Activated CD4-positive, CD25-positive, alpha-beta regulatory T cell (primary cell): ENCODE data around the gene LLGL2.
A peak's percentile ranks its signal among the peaks of the same experiment; 100 is the strongest.
"Not testable (repeated sequence)": the region's sequence is repeated elsewhere in the genome, so short reads cannot be mapped to it uniquely, and the experiment has no call there.

ENCODE experiments used
- DNase-seq, 4 experiments: peaks; one replicate each; lab custom pipeline; 2025; lab: John Stamatoyannopoulos, UW

Gene LLGL2

DNA sequence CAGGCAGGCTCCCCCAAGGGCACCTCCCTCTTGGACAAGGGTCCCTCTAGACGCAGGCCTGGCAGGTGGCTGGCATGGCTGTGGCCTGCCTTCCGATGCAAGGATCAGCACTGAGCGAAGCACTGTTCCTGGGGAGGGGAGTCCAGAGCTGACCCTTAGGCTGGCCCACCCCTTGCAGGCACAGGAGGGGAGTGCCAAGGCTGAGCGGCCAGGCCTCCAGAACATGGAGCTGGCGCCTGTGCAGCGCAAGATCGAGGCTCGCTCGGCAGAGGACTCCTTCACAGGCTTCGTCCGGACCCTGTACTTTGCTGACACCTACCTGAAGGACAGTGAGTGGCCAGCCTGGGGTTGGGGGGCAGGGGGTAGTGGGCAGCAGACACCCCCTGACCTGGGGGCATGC is 45.3 kb downstream of the LLGL2 start:
- DNase-seq, result no peak

DNA sequence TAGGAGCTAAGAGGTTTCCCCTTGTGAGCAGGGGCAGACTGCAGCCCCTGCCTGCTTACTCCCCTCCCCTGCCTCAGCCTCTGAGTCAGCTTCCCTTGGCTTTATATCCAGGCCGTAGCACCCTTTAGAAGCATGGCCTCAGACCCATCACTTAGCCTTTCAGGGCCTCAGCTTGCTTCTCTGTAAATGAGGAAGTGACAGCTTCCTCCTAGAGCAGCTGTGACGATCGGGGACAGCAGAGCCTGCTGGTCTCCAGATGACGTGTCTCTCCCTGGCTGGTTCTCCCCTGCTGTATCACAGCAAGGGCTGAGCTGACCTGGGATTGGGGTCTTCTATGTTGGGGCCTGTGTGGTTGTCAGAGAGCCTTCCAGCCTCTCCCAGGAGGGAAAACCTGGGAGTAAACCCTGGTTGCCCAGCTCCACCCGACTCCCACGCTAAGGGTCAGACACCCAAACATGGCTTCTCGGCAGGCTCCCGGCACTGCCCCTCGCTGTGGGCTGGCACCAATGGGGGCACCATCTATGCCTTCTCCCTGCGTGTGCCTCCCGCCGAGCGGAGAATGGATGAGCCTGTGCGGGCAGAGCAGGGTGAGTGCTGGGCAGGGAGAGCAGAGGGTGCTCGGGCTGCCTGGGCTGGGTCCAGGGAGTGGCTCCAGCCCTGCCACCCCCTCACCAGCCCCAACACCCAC is 45.8 kb downstream of the LLGL2 start:
- no peak for DNase-seq

DNA sequence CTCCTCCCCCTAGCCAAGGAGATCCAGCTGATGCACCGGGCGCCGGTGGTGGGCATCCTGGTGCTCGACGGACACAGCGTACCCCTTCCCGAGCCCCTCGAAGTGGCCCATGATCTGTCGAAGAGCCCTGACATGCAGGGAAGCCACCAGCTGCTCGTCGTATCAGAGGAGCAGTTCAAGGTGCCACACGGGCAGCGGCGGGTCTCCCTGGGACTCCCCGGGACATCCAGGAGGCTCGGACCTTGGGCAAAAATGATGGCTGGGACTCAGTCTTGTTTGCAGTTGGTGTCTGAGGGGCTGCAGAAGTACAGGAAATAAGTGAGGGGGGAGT is 46.4 kb downstream of the LLGL2 start:
- DNase-seq, result no peak

DNA sequence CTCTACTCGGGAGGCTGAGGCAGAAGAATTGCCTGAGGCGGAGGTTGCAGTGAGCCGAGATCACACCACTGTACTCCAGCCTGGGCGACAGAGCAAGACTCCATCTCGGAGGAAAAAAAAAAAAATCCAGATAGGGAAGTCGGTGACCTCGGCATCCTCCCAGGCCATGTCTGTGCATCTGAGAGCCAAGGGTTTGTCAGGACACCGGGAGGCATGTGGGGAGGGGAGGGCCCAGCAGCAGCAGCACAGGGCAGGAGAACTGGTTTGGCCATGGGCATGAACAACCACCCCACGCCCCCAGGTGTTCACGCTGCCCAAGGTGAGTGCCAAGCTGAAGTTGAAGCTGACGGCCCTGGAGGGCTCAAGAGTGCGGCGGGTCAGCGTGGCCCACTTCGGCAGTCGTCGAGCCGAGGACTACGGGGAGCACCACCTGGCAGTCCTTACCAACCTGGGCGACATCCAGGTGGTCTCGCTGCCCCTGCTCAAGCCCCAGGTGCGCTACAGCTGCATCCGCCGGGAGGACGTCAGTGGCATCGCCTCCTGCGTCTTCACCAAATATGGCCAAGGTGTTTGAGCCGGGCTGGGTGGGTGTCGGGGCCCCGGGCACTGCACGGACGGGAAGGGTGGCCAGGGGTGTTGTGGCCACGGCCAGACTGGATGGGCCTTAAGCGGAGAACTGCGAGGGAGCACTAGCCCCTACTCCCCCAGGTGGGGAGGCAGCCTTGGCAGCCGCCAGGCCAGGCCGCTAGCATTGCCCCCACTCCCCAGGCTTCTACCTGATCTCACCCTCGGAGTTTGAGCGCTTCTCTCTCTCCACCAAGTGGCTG is 47.4 kb downstream of the LLGL2 start:
- no peak for DNase-seq

DNA sequence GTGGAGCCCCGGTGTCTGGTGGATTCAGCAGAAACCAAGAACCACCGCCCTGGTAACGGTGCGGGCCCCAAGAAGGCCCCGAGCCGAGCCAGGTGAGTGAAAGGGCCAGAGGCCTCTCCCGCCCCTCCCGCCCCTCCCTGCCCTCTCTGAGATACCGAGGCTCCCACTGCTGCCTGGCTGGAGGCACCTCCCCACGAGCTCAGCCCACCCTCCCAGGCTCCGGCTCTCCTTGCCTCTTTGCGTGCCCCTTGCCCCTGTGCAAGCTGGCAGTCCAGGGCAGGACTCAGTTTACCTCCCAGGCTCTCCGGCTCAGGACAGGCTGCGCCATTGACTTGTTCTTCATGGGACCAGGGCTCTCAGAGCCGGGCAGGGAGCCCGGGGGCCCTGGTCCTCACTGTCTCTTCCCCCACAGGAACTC is 48.1 kb downstream of the LLGL2 start:
- DNase-seq, result no peak

DNA sequence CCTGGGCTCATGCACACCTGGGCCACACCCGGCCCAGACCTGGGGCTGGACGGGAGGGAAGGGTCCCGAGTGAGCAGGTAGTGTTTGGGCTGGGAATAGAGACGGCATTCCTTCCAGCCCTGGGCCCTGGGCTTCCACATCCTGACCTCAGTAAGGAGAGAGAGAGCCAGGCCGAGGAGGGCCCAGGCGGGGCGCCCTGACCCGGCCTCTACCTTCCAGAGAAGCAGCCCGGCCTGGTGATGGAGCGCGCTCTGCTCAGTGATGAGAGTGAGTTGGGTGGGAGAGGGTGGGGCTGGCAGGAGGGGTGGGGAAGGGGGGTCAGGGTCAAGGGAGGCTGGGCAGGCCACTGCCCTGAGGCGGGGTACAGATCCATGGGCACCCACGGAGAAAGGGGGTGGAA is 48.5 kb downstream of the LLGL2 start:
- DNase-seq, result no peak

DNA sequence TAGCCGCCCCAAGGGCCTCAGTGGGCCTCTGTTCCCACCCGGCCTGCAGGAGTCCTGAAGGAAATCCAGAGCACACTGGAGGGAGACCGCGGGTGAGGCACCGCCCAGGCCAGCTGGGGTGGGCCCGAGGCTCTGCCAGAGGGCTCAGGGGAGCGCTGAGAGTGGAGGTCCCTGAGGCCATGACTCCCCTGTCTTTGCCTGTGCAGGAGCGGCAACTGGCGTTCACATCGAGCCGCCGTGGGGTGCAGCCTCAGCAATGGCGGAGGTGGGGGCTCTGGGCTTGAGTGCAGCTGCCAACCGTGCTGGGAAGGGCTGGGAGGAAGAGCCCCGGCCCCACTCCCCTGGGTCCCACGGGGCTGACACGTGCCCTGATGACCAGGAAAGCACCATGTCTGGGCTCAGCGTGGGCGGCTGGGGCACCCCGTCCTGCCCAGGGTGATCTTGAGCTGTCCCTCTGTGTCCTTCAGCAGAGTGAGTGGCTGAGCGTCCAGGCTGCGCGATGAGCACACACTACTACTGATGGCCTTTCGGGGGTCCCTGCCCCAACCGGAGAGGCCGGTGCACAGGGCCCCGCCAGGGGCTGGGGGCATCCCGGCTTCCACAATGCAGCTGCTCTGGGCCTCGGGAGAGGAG is 49.0 kb downstream of the LLGL2 start:
- DNase-seq, result no peak

DNA sequence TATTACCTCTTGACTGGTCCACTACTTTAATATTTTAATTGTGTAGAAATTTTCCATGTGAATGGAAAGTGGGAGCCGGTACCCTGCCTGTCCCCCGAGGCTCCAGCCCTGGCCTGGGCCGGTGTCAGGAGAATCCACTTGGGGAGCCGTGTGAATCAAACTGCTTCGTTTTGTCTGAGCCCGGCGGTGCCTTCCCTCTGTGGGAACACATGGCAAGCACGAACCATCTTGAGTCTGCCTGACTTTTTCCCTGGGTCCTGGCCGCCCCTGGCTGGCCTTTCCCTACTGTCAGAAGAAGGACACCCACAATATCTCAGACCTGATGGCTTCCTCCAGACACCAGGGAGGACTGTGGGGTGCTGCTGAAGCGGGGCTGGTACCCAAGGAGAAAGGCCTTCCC is 49.7 kb downstream of the LLGL2 start:
- DNase-seq, result no peak

DNA sequence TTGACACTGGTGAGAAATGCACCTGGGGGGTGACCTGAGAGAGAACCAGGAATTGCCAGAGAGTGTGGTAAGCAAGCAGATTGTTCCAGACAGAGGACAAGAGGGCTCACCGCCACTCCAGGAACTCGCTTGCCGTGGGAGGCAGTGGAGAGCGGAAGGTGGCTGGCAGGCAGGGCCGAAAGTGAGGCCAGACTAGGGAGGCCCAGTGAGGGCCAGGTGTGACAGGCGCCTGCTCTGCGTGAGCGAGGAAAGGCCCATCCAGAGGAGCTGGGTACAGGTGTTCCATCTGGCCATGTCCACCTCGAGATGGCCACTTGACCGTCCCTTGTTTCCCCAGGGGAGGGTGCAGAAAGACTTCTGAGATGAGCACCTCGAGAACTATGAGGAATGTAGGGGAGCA is 50.2 kb downstream of the LLGL2 start:
- DNase-seq, result no peak

DNA sequence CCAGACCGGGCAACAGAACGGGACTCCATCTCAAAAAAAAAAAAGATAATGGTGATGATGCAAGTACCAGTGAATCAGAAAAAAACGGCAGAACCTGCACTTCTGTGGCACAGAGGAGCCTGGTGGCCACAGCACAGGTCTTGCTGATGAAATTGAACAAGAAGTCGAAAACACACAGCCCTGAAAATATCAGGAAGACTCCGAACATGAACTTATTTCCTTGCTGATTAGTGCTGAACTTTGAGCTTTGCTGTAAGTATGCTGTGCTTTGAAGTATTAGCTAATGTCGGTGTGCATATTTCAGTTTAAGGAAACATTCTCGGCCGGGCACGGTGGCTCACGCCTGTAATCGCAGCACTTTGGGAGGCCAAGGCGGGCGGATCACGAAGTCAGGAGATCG is 51.2 kb downstream of the LLGL2 start:
- DNase-seq, result no peak

DNA sequence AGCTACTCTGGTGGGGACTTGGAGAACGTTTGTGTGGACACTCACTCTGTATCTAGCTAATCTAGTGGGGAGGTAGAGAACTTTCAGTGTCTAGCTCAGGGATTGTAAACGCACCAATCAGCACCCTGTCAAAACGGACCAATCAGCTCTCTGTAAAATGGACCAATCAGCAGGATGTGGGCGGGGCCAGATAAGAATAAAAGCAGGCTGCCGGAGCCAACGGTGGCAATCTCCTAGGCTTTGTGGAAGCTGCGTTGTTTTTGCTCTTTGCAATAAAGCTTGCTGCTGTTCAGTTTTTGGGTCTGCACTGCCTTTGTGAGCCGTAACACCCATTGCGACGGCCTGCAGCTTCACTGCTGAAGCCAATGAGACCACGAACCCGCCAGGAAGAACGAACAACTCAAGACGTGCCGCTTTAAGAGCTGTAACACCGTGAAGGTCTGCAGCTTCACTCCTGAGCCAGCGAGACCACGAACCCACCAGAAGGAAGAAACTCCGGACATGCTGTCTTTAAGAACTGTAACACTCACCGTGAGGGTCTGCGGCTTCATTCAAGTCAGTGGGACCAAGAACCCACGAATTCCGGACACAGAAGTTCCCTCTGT is 55.7 kb downstream of the LLGL2 start:
- not testable (repeated sequence) for DNase-seq

DNA sequence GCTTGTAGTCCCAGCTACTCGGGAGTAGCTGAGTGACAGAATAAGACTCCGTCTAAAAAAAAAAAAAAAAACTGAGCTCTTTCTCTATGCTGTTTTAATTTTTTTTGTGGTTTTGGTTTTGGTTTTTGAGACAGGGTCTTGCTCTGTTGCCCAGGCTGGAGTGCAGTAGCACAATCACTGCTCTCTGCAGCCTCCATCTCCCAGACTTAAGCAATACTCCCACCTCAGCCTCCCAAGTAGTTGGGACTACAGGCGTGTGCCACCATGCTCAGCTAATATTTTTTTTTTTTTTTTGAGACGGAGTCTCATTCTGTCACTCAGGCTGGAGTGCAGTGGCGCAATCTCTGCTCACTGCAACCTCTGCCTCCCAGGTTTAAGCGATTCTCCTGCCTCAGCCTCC is 57.7 kb downstream of the LLGL2 start:
- DNase-seq, result not testable (repeated sequence)

DNA sequence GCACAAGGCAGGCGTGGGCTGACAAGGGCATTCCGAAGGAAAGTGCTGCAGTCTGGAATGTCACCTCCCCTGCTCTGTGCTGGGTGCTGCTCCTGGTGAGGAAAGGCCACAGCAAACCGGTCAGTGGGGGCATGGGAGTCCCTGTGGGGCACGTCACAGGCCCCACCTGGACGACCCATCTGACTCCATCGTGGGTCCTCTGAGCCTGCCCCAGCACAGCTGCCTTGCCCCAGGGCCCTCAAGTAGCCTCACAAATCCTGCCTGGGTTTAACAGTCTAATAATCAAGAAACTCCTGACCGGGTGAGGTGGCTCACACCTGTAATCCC is 59.3 kb downstream of the LLGL2 start:
- no peak for DNase-seq

DNA sequence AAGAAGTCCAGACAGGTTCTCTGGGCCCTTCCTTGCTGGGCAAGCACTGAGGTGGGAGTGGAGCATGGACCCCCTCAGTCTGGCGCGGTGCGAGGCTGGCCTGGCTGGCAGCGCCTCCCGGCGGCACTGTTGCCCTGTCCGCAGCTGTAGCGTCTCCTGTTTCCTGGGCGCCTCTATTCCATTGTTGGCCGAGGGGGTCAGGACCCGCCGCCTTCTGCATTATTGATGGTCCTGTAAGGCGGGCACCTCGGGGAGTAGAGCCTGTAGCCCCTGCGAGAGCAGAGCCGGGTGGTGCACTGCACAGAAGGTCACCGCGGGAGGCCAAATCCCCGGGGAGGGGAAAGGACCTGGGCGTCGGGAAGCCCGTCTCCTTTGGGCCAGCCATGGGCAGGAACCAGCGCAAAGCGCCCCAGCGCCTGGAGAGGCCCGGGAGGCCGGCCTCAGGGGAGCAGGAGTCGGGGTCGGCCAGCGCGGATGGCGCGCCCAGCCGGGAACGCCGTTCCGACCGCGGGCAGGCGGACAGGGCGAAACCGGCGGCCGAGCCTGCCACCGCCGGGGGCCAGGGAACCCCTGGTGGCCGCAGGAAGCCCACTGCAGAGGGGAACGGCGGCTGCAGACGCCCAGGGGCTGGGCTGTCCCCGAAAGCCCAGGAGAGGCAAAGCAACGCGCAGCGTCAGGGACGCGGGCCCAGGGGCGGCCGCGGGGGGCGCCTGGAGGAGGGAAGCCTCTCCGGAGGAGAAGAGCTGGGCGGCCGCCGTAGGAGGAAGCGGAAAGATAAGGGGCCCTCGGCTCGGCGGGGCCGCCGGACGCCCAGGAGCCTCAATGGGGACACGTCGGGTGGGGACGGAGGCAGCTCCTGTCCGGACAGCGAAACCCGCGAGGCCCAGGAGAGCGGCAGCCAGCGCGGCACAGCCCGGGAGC is 62.4 kb downstream of the LLGL2 start, which contains the start of gene MYO15B:
TSS of gene MYO15B (plus strand) at position 126 of the 921 bp plus-strand sequence. CDS start at position 384, 258 bp downstream.
- peak; percentile 28 to 46 (median 40) for DNase-seq

DNA sequence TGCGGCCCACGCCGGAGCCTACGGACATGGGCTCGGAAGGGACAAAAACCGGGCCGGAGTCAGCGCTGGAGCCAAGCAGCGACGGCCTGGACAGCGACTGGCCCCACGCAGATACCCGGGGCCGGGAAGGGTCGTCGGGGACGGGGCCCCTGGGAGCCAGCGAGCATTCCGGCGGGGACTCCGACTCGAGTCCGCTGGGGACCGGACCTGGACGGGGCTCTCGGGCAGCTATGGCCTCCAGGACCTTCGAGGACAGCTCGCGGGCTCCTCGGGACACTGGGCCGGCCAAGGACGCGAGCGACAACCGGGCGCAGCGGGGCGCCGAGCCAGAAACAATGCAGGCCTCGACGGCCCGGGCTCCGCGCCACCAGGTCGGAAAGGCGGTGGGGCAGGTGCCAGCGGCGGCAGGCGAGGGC is 63.1 kb downstream of the LLGL2 start:
- peak in 1 of 4 experiments; percentile 31 for DNase-seq

DNA sequence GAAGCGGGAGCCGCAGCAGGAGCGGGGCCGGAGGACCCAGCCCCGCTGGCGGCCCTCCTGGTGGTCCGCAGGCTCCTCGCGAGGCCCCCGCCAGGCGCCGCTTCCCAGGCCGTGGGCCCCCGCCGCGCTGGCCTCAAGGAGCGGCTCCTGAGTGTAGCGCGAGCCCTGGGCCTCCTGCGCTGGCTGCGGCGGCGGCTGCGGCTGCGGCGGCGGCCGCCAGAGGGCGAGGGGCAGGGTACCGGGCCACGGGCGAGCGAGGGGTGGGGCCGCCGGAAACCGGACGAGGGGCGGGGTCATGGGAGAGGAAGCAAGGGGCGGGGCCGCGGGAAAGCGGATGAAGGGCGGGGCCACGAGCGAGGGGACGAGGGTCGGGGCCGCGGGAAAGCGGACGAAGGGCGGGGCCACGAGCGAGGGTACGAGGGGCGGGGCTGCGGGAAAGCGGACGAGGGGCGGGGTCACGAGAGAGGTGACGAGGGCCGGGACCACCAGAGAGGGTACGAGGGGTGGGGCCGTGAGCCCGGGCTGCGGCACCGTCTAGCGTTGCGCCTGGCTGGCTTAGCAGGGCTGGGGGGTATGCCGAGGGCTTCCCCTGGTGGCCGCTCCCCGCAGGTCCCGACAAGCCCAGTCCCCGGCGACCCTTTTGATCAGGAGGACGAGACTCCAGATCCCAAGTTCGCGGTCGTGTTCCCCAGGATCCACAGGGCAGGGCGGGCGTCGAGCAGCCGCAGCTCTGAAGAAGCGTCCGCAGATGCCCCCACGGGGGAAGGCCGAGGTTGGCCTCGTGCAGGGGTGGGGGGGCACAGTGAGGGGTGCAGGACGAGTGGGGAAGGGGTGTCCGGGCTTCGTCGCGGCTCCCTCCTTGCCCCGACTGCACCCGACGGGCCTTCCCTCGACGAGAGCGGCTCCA is 63.8 kb downstream of the LLGL2 start:
- DNase-seq, result peak; percentile 96 to 98 (median 96)

DNA sequence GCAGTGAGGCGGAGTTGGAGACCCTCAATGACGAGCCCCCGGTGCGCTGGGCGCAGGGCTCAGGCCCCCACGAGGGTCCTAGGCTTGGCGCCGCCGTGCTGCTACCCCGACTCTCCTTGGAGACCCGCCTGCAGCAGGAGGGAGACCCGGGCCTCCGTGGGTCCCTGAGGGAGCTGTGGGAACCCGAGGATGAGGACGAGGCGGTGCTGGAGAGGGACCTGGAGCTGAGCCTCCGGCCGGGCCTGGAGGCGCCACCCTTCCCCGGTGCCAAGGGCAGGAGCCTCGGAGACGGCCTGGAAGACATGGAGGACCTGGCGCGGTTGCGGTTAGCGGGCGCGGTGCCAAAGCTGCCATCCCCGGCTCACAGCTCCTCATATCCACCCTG is 64.4 kb downstream of the LLGL2 start:
- no peak for DNase-seq

DNA sequence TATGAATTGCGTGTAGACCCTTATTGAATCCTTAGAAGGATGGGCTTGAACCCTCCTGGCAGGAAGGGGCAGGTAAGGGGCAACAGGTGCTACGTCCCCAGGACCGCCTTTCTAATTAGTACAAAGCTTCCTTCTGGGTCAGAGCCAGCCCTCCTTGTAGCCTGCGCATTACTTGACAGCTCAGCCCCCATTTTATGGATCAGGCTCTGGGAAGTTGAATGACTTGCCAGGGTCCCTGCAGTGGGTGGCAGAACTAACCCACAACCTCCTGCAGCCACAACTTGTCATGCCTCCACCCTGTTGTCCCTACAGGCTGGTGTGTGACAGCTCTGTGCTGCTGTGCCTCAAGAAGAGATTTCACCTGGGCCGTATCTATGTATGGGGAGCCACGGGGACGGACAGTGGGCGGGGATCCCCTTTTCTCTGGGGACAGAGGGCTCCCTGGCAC is 64.8 kb downstream of the LLGL2 start:
- no peak for DNase-seq

DNA sequence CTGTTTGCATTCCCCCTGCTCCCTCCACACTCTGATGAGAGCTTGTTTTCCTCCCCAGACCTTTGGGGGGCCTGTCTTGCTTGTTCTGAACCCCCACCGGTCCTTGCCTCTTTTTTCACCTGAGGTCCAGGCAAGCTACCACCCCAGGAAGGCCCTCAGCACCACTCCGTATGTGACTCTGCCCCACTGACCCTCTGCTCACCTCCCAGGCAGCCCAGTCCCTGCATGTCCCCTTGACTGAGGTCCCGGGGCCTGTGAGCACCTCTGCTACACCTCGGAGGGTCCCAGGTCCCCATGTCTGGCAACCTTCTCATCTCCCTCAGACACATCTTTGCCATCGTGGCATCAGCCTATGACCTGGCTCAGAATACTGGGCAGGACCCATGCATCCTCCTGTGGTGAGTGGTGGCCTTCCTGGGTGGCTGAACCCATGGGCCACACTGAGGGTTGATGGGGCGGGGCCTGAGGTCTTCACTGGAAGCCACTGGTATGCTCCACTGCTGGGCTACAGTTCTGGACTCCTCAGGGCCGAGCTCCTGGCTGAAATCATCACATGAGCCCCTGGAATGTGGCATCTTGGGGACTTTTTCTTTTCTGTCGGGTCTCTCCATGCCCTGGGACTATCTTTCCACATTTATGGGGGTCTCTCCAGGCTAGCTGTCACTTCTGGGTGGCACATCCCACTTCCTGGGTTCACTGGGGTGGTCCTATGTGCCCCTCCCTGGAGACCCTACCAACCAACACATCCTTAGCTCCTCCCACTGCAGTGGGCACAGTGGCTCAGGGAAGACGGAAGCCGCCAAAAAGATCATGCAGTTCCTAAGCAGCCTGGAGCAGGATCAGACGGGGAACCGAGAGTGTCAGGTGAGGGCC is 65.6 kb downstream of the LLGL2 start:
- no peak for DNase-seq
